Spleen (tissue), 7 donors: ENCODE results near the gene ABHD6.

ENCODE experiments used
- CTCF ChIP-seq, 11 experiments: fragments of 200-600 bp in 7 of 11; fragments of 450-650 bp in 4 of 11; sonication (generic) in 4 of 11; IDR thresholded peaks in 8 of 11; conservative IDR thresholded peaks in 3 of 11; 1 replicate in 7 of 11; 2 replicates in 4 of 11; pipeline versions ENCODE4 v1.4.0 to v1.8.0; 2016 to 2021; ENCODE audit warnings: antibody characterized with exemption in 11 of 11, inconsistent platforms in 4 of 11, mild to moderate bottlenecking in 1 of 11
- POLR2A ChIP-seq, 3 donors: fragments of 450-650 bp; IDR thresholded peaks; one replicate each; pipeline ENCODE4 v1.5.1; 2017; ENCODE audit warnings: antibody characterized with exemption in 3 of 3, mild to moderate bottlenecking in 1 of 3
- POLR2AphosphoS5 ChIP-seq, 3 donors: sonication (generic); formaldehyde crosslinking; IDR thresholded peaks; one replicate each; pipeline ENCODE4 v1.5.1; 2017; ENCODE audit warnings: antibody characterized with exemption in 3 of 3
- donor health status: DM: no; HTN: no; CAD: no; lungs with moderate emphysema.
- donor health status: DM: no; HTN: no; CAD: no.
- donor health status: DM: no; HTN: no; CAD: no.

- TF ChIP-seq CTCF (IDR thresholded peaks at IDR 0.05 in 8 of 11, conservative IDR thresholded peaks at IDR 0.05 in 3 of 11) (no peak), POLR2A (IDR thresholded peaks at IDR 0.05) (no peak), POLR2AphosphoS5 (IDR thresholded peaks at IDR 0.05) (no peak)
These were observed 3.9 kb downstream of the ABHD6 start for GRCh38 chr3:58241306-58242044.
